LHCN-M2 (cell line): ENCODE results near the gene HPX. TPM values are rescaled to one million over a fixed set of nuclear protein-coding genes. Genes with fewer than 3 reads are reported as not detected.

Experiments
- DNase-seq: peaks from one replicate; pipeline ENCODE4 v3.0.0-alpha.2; 2012; ENCODE audit warnings: low read depth
- total RNA-seq: library from RNA; depleted of rRNA; stranded (reverse); fragments of >200 nt; gene quantifications from 2 replicates; pipeline ENCODE4 v1.2.3, GENCODE V29; 2014; rRNA removed

HPX gene
- total RNA-seq, 1 experiment from 2014 or later, result not detected

- DNase-seq, result no peak
Measured at GRCh38 chr11:6391537-6392134, 49.2 kb downstream of the HPX start.

GRCh38 chr11:6390718-6391469 lies 49.9 kb downstream of the HPX start:
- DNase-seq, result no peak

GRCh38 chr11:6389905-6390717 lies 50.7 kb downstream of the HPX start, which contains the start of gene SMPD1:
TSS of gene SMPD1 (plus strand) at chr11:6390474. CDS start at chr11:6390599, 125 bp downstream.
- DNase-seq, result peak; percentile 84

GRCh38 chr11:6388748-6389147 lies 52.0 kb downstream of the HPX start:
- no peak for DNase-seq

- peak; percentile 26 for DNase-seq
Measured at GRCh38 chr11:6387811-6388599, 52.8 kb downstream of the HPX start.

- no peak for DNase-seq
Measured at GRCh38 chr11:6385046-6385777, 55.6 kb downstream of the HPX start.

Other genes starting within 250 kb of the HPX start
- gene OR52W1, start 241.8 kb downstream of the HPX start, total RNA-seq, result not detected in 2 replicates
- not detected in 2 replicates for gene C11orf42, start 235.4 kb downstream of the HPX start, total RNA-seq
- 15.7 and 18.1 TPM in 2 replicates for gene FHIP1B, start 206.4 kb downstream of the HPX start, total RNA-seq
- gene CNGA4, start 201.9 kb downstream of the HPX start, total RNA-seq, result not detected in 2 replicates
- gene CCKBR, start 181.1 kb downstream of the HPX start, total RNA-seq, result not detected in 2 replicates
- gene CAVIN3, start 120.5 kb downstream of the HPX start, total RNA-seq, result 376 and 433 TPM in 2 replicates
- gene SMPD1, start 50.5 kb downstream of the HPX start, total RNA-seq, result 71.8 and 75.2 TPM in 2 replicates
- gene APBB1, start 21.9 kb downstream of the HPX start, total RNA-seq, result 18.3 and 19.0 TPM in 2 replicates
- 23.7 and 29.4 TPM in 2 replicates for gene TRIM3, start 33.0 kb upstream of the HPX start, total RNA-seq
- gene ARFIP2, start 40.3 kb upstream of the HPX start, total RNA-seq, result 66.0 and 66.3 TPM in 2 replicates
- gene TIMM10B, start 40.5 kb upstream of the HPX start, total RNA-seq, result 25.4 and 28.8 TPM in 2 replicates
- 1.7 and 2.2 TPM in 2 replicates for gene DNHD1, start 56.3 kb upstream of the HPX start, total RNA-seq
- gene RRP8, start 162.6 kb upstream of the HPX start, total RNA-seq, result 16.5 and 19.5 TPM in 2 replicates
- 210 and 214 TPM in 2 replicates for gene ILK, start 162.8 kb upstream of the HPX start, total RNA-seq
- gene TAF10, start 171.2 kb upstream of the HPX start, total RNA-seq, result 99.9 and 120 TPM in 2 replicates
- 22.1 and 36.1 TPM in 2 replicates for gene TPP1, start 178.4 kb upstream of the HPX start, total RNA-seq
- gene DCHS1, start 214.8 kb upstream of the HPX start, total RNA-seq, result 2.4 and 2.6 TPM in 2 replicates
- gene MRPL17, start 242.4 kb upstream of the HPX start, total RNA-seq, result 98.6 and 427 TPM in 2 replicates